Right lobe of liver (tissue), 4 donors: Measurements from ENCODE around the gene IL6ST.

Experiments used
- POLR2A ChIP-seq: fragments of 450-650 bp; IDR thresholded peaks from one replicate; pipeline ENCODE4 v1.6.1; 2017; ENCODE audit warnings: antibody characterized with exemption, mild to moderate bottlenecking
- TF ChIP-seq, protein P1 (sequence below), 4 donors: fragments of 200-600 bp in 3 of 4; fragments of 450-650 bp in 1 of 4; IDR thresholded peaks; one replicate each; pipeline versions ENCODE4 v1.5.1 to v1.8.0; 2016 to 2022; ENCODE audit warnings: antibody characterized with exemption in 4 of 4, mild to moderate bottlenecking in 2 of 4
- donor health status: DM: no; HTN: no; CAD: no.
- donor health status: DM: no; HTN: no; CAD: no.
- donor health status: DM: no; HTN: yes; CAD: no.

DNA sequence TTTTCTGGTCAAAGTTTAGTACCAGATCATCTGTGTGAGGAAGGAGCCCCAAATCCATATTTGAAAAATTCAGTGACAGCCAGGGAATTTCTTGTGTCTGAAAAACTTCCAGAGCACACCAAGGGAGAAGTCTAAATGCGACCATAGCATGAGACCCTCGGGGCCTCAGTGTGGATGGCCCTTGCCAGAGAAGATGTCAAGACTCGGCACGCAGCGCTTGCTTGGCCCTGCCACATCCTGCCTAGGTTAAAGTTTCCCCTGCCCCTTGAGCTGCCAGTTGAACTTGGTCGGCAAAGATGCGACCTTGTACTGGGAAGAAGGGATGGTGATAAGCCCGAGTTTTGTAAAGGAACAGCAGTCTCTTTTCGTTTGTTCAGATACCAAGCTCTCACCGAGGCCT, 77.8 kb downstream of the IL6ST start:
- TF ChIP-seq, protein P1, sequence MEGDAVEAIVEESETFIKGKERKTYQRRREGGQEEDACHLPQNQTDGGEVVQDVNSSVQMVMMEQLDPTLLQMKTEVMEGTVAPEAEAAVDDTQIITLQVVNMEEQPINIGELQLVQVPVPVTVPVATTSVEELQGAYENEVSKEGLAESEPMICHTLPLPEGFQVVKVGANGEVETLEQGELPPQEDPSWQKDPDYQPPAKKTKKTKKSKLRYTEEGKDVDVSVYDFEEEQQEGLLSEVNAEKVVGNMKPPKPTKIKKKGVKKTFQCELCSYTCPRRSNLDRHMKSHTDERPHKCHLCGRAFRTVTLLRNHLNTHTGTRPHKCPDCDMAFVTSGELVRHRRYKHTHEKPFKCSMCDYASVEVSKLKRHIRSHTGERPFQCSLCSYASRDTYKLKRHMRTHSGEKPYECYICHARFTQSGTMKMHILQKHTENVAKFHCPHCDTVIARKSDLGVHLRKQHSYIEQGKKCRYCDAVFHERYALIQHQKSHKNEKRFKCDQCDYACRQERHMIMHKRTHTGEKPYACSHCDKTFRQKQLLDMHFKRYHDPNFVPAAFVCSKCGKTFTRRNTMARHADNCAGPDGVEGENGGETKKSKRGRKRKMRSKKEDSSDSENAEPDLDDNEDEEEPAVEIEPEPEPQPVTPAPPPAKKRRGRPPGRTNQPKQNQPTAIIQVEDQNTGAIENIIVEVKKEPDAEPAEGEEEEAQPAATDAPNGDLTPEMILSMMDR (IDR thresholded peaks at IDR 0.05), result no peak
- no peak for TF ChIP-seq POLR2A
